ENCODE results near the gene YKT6. TPM values are rescaled to one million over a fixed set of nuclear protein-coding genes. Genes with fewer than 3 reads are reported as not detected.

YKT6 gene
- total and polyA plus RNA-seq, 2 of the 8 experiments (the other 6 are each of a cell fraction or from before 2014, with no cell fraction given): 75.3 to 103 TPM

DNA sequence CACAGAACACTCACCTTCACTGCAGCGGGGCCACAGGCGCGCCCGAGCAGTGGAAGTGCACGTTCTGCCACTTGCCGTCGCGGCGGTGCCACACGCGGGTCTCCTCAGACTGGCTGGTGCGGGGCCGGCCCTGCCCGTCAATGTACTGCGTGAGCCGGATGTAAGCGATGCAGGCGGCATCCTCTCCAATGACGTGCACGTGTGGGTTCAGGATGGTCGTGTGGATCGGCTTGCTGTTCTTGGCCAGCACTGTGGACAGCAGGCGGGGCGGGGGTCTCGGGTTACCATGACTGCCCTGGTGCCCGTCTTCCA is 19.2 kb downstream of the YKT6 start:
- Histone ChIP-seq H2BK5ac (ENCODE audit: low read depth, low read length) (no peak overlapping the region), H4K5ac (ENCODE audit: insufficient read length, low read depth, low read length) (no peak overlapping the region), H2AFZ (ENCODE audit: low read length) (no peak overlapping the region), H3K79me2 (ENCODE audit: control insufficient read depth in 1 of 2, insufficient read depth in 2 of 2, low read length in 2 of 2) (no peaks in the 10 kb centered on the region), H3K4ac (replicated peaks; ENCODE audit: insufficient read length, low read depth, low read length) (no peak overlapping the region), H3K4me1 (replicated peaks in 1 of 4; ENCODE audit: control insufficient read depth in 3 of 4, insufficient read depth in 4 of 4, low read length in 3 of 4) (peaks cover 0 to 28% (median 12%) of the 10 kb centered on the region in 4 experiments; a peak in 6 of 7 replicates), H2BK20ac (ENCODE audit: low read length) (no peak overlapping the region), H2BK120ac (replicated peaks; ENCODE audit: low read depth, low read length) (no peak overlapping the region), H3K23me2 (ENCODE audit: low read depth, low read length) (no peaks in the 10 kb centered on the region; the same call in 1 of the 2 replicates), H3K56ac (replicated peaks; ENCODE audit: insufficient read length, low read depth, low read length) (no peak overlapping the region), H4K20me1 (replicated peaks in 1 of 2; ENCODE audit: control insufficient read depth in 1 of 2, insufficient read depth in 2 of 2, low read length in 2 of 2) (no peaks in the 10 kb centered on the region), H3K27me3 (replicated peaks in 1 of 4; ENCODE audit: control insufficient read depth in 3 of 4, extremely low read depth in 1 of 4, insufficient read depth in 3 of 4, low read length in 3 of 4) (no peaks in the 10 kb centered on the region), H4K91ac (replicated peaks; ENCODE audit: insufficient read length, low read length) (no peak overlapping the region), H3K23ac (ENCODE audit: insufficient read length) (no peak overlapping the region), H2AK5ac (ENCODE audit: low read depth, low read length) (no peak overlapping the region), H2BK15ac (ENCODE audit: low read length) (no peak overlapping the region; the same call in 1 of the 2 replicates), H3K4me2 (ENCODE audit: insufficient read depth in 1 of 2, low read depth in 2 of 2, low read length in 2 of 2) (no peak overlapping the region), H3K27ac (ENCODE audit: low read depth, low read length) (no peak overlapping the region), H2BK12ac (ENCODE audit: low read depth, low read length) (0 out of 2 replicates have a peak overlapping the region, but pooled peaks have one; percentile 27), H3K9me3 (ENCODE audit: insufficient read depth in 2 of 2, low read depth in 1 of 2, low read length in 1 of 2) (no peaks in the 10 kb centered on the region; a peak in 1 of 4 replicates), H4K8ac (ENCODE audit: extremely low read depth, insufficient read depth, low read length) (0 out of 2 replicates have a peak overlapping the region, but pooled peaks have one; percentile 4), H3K9ac (replicated peaks in 1 of 4; ENCODE audit: extremely low read depth in 1 of 4, low read depth in 3 of 4, low read length in 3 of 4) (no peak overlapping the region), H3K14ac (ENCODE audit: insufficient read length) (no peak overlapping the region), H3K36me3 (ENCODE audit: control insufficient read depth in 2 of 4, insufficient read depth in 4 of 4, low read length in 3 of 4) (no peaks in the 10 kb centered on the region), H3K18ac (ENCODE audit: extremely low read depth, low read length) (no peak overlapping the region), H3K79me1 (ENCODE audit: low read depth, low read length) (no peaks in the 10 kb centered on the region), H3K4me3 (ENCODE audit: extremely low read depth in 1 of 4, insufficient read depth in 2 of 4, low read depth in 3 of 4, low read length in 4 of 4) (no peak overlapping the region)
- CTCF ChIA-PET (ENCODE audit: partially characterized antibody): interaction anchor here (0.7 to 2.3 kb wide), 7 partner anchors 9 to 108 kb away, joined by 3 to 12 read pairs (median 3); no protein-coding TSS in a partner anchor
- 89% methylated on average over 26 of the region's 26 CpGs; no CpG with 5 or more reads in 1 of the 2 experiments for WGBS, 2 experiments (ENCODE audit: extremely low coverage in 1 of 2, insufficient coverage in 1 of 2, insufficient read length in 1 of 2, insufficient replicate concordance in 2 of 2, low coverage in 1 of 2, low lambda C conversion rate in 2 of 2, missing lambda C conversion rate in 1 of 2)
- TF ChIP-seq EP300 (IDR thresholded peaks at IDR 0.05; ENCODE audit: borderline replicate concordance in 1 of 2, low read depth in 2 of 2, low read length in 2 of 2): no peak
- TF ChIP-seq, protein P1, sequence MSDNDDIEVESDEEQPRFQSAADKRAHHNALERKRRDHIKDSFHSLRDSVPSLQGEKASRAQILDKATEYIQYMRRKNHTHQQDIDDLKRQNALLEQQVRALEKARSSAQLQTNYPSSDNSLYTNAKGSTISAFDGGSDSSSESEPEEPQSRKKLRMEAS (IDR thresholded peaks at IDR 0.05): no peak
- TF ChIP-seq YY1 (IDR thresholded peaks at IDR 0.05; ENCODE audit: low read depth, low read length): no peak
- TF ChIP-seq CEBPB (IDR thresholded peaks at IDR 0.05; ENCODE audit: low read depth, low read length): no peak
- TF ChIP-seq POLR2A (IDR thresholded peaks at IDR 0.05; ENCODE audit: control extremely low read depth in 1 of 2, low read depth in 2 of 2, low read length in 2 of 2): no peak
- no peak for TF ChIP-seq EGR1 (IDR thresholded peaks at IDR 0.05; ENCODE audit: borderline replicate concordance, low read depth, low read length)
- TF ChIP-seq, protein P2, sequence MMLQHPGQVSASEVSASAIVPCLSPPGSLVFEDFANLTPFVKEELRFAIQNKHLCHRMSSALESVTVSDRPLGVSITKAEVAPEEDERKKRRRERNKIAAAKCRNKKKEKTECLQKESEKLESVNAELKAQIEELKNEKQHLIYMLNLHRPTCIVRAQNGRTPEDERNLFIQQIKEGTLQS (IDR thresholded peaks at IDR 0.05; ENCODE audit: insufficient read depth, low read depth, low read length): no peak
- no peak for FAIRE-seq
- DNase-seq (ENCODE audit: low read depth in 1 of 2, low spot score in 2 of 2): no peak
- POLR2A ChIA-PET (ENCODE audit: partially characterized antibody): no interaction called here

All from H1 (cell line).